Subcutaneous abdominal adipose tissue (tissue), 5 donors: ENCODE data around the gene ZCCHC14.

ENCODE experiments used
- H3K27ac ChIP-seq: one replicate; pipeline ENCODE4 v1.7.0; 2013; ENCODE audit warnings: low read depth, mild to moderate bottlenecking, inconsistent platforms, low read length, moderate library complexity
- H3K27me3 ChIP-seq, 5 donors: one replicate each; pipeline ENCODE4 v1.7.0; 2013; ENCODE audit warnings: low read length in 5 of 5, inconsistent platforms in 1 of 5; ENCODE audit not compliant: control insufficient read depth in 5 of 5, insufficient read depth in 4 of 5
- H3K36me3 ChIP-seq, 5 donors: one replicate each; pipeline ENCODE4 v1.7.0; 2013; ENCODE audit warnings: low read length in 5 of 5; ENCODE audit not compliant: control insufficient read depth in 5 of 5, insufficient read depth in 5 of 5
- H3K4me1 ChIP-seq, 5 donors: one replicate each; pipeline ENCODE4 v1.7.0; 2013; ENCODE audit warnings: low read length in 5 of 5, mild to moderate bottlenecking in 3 of 5, moderate library complexity in 1 of 5; ENCODE audit not compliant: control insufficient read depth in 5 of 5, insufficient read depth in 5 of 5
- H3K4me3 ChIP-seq, 5 donors: one replicate each; pipeline ENCODE4 v1.7.0; 2013; ENCODE audit warnings: low read length in 5 of 5, low read depth in 1 of 5
- H3K9ac ChIP-seq, 5 donors: one replicate each; pipeline ENCODE4 v1.7.0; 2013; ENCODE audit warnings: low read length in 5 of 5, mild to moderate bottlenecking in 4 of 5, moderate library complexity in 3 of 5
- H3K9me3 ChIP-seq, 5 donors: one replicate each; pipeline ENCODE4 v1.7.0; 2013; ENCODE audit warnings: low read length in 5 of 5; ENCODE audit not compliant: control insufficient read depth in 5 of 5
- donor health status: healthy.
- donor health status: healthy.
- donor health status: healthy.
- donor health status: healthy.
- donor health status: healthy.

Gene ZCCHC14

GRCh38 chr16:87414251-87414680 lies 78.6 kb downstream of the ZCCHC14 start:
- Histone ChIP-seq H3K4me3 (no peak overlapping the region), H3K9ac (no peak overlapping the region), H3K27me3 (no peaks in the 10 kb centered on the region), H3K9me3 (no peaks in the 10 kb centered on the region), H3K36me3 (peaks cover 0 to 88% (median 72%) of the 10 kb centered on the region in 5 donors), H3K4me1 (peaks cover 0 to 5% (median 0%) of the 10 kb centered on the region in 5 donors), H3K27ac (no peak overlapping the region)

GRCh38 chr16:87412996-87413421 lies 79.8 kb downstream of the ZCCHC14 start:
- no peak overlapping the region for H3K4me3 ChIP-seq
- H3K36me3 ChIP-seq: peaks cover 2 to 85% (median 69%) of the 10 kb centered on the region in 5 donors
- H3K27me3 ChIP-seq: no peaks in the 10 kb centered on the region
- H3K9me3 ChIP-seq: no peaks in the 10 kb centered on the region
- peaks cover 0 to 5% (median 0%) of the 10 kb centered on the region in 5 donors for H3K4me1 ChIP-seq
- H3K27ac ChIP-seq: no peak overlapping the region
- H3K9ac ChIP-seq: no peak overlapping the region

DNA sequence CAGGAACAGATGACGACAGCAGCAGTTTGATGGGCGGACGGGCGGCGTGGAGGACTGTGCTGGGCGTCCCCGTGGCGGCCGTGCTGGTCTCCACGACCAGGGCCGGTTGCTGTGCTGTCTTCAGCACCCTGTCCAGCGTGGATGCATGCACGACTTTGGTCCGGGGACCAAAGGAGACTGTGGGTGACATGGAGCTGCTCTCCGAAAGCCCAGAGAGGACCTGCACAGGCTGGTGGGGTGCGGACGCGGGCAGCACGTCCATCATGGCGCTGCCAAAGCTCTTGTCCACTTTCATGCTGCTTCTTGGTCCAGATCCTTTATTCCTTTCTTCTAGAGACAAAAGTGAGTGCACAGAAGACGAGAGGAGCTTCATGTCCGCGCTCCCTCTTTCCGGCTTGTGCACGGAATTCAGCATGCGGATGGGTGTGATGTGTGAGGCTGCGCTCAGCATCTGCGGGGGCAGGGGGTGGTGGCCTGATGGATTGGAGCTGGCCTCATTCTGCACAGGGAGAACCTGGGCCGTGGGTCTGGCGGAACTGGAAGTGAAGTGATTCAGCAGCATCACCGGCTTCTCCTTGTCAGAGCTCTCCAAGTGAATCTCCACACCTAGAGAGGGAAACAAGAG lies 80.3 kb downstream of the ZCCHC14 start:
- H3K36me3 ChIP-seq: peaks cover 2 to 85% (median 67%) of the 10 kb centered on the region in 5 donors
- no peaks in the 10 kb centered on the region for H3K27me3 ChIP-seq
- H3K27ac ChIP-seq: no peak overlapping the region
- no peaks in the 10 kb centered on the region for H3K9me3 ChIP-seq
- H3K4me3 ChIP-seq: no peak overlapping the region
- no peak overlapping the region for H3K9ac ChIP-seq
- peaks cover 0 to 5% (median 0%) of the 10 kb centered on the region in 5 donors for H3K4me1 ChIP-seq

DNA sequence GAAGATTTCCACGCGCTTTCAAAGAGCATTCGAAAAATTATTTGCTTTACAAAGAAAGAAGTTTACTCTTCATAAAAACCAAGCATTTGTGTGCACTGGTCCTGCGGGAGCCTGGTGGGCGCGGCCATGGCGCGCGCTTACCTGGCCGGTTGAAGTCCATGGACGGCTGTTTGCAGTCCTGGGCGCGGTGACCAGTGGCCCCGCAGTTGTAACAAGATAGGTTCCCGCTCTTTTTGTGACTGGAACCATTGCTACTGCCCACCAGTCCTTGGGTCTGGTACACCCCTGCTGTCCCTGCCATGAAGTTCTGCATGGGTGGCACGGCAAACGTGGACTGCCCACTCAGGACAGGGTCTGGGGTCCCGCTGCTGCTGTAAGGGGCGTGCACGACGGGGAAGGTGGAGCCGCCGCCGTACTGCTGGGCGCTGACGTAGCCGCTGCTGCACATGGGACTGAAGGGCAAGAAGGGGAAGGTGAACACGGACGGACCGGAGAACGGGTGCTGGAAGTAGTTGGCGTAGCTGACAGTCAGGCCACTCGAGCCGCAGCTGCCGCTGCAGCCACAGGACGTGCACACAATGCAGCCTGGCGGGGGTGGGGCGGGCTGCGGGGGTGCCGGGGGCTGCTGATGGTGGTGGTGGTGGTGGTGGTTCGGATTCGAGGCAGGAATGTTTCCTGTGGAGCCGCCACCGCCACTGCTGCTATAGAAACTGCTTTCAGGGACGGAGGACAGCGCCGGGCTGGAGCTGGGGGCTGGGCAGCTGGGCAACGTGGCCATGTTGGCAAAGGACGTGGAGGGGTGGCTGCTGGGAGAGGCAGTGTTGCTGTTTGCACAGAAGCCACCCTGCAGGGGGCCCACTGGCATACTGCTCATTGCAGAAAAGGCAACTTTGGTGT lies 81.2 kb downstream of the ZCCHC14 start:
- Histone ChIP-seq H3K27ac (no peak overlapping the region), H3K36me3 (peaks cover 2 to 84% (median 69%) of the 10 kb centered on the region in 5 donors), H3K9me3 (no peaks in the 10 kb centered on the region), H3K27me3 (no peaks in the 10 kb centered on the region), H3K9ac (no peak overlapping the region), H3K4me3 (no peak overlapping the region), H3K4me1 (no peaks in the 10 kb centered on the region)

GRCh38 chr16:87410968-87411367 lies 81.9 kb downstream of the ZCCHC14 start:
- no peak overlapping the region for H3K9ac ChIP-seq
- H3K9me3 ChIP-seq: no peaks in the 10 kb centered on the region
- H3K27ac ChIP-seq: no peak overlapping the region
- no peaks in the 10 kb centered on the region for H3K4me1 ChIP-seq
- H3K36me3 ChIP-seq: peaks cover 2 to 81% (median 69%) of the 10 kb centered on the region in 5 donors
- no peaks in the 10 kb centered on the region for H3K27me3 ChIP-seq
- no peak overlapping the region for H3K4me3 ChIP-seq

DNA sequence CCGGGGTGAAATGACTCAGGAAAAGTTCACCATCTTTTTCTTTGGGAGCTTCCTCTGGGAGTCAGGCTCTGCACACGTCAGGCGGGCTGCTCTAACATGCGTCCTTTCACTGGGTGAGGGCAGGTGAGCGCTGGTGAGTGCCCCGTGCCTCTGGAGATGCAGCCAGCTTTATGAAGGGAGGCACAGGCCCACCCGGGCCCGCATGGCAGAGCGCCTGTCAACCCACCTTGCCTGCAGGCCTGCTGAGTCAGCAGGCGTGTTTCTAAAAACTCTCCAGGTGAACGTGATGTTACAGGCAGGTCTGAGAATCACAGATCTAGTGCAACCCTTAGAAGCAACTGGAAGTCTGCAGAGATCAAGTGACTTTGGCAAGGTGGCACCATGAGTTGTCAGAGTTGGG lies 82.3 kb downstream of the ZCCHC14 start:
- Histone ChIP-seq H3K27me3 (no peaks in the 10 kb centered on the region), H3K4me1 (no peaks in the 10 kb centered on the region), H3K27ac (no peak overlapping the region), H3K9me3 (no peaks in the 10 kb centered on the region), H3K9ac (no peak overlapping the region), H3K4me3 (no peak overlapping the region), H3K36me3 (peaks cover 2 to 80% (median 67%) of the 10 kb centered on the region in 5 donors)

- H3K9ac ChIP-seq: no peak overlapping the region
- H3K27ac ChIP-seq: no peak overlapping the region
- no peaks in the 10 kb centered on the region for H3K27me3 ChIP-seq
- H3K4me3 ChIP-seq: no peak overlapping the region
- H3K9me3 ChIP-seq: no peaks in the 10 kb centered on the region
- no peaks in the 10 kb centered on the region for H3K4me1 ChIP-seq
- H3K36me3 ChIP-seq: peaks cover 2 to 81% (median 70%) of the 10 kb centered on the region in 5 donors
These were observed 83.0 kb downstream of the ZCCHC14 start for GRCh38 chr16:87409781-87410180.

GRCh38 chr16:87409153-87409552 lies 83.7 kb downstream of the ZCCHC14 start:
- no peaks in the 10 kb centered on the region for H3K27me3 ChIP-seq
- H3K4me3 ChIP-seq: no peak overlapping the region
- no peaks in the 10 kb centered on the region for H3K4me1 ChIP-seq
- H3K9ac ChIP-seq: no peak overlapping the region
- H3K27ac ChIP-seq: no peak overlapping the region
- H3K9me3 ChIP-seq: no peaks in the 10 kb centered on the region
- peaks cover 3 to 81% (median 70%) of the 10 kb centered on the region in 5 donors for H3K36me3 ChIP-seq

- no peaks in the 10 kb centered on the region for H3K27me3 ChIP-seq
- no peak overlapping the region for H3K27ac ChIP-seq
- no peak overlapping the region for H3K9ac ChIP-seq
- no peaks in the 10 kb centered on the region for H3K9me3 ChIP-seq
- no peak overlapping the region for H3K4me3 ChIP-seq
- peaks cover 14 to 80% (median 72%) of the 10 kb centered on the region in 5 donors for H3K36me3 ChIP-seq
- no peaks in the 10 kb centered on the region for H3K4me1 ChIP-seq
These were observed 85.2 kb downstream of the ZCCHC14 start for GRCh38 chr16:87407511-87408112.
